H1 (cell line): ENCODE results near the gene RETSAT. TPM values are rescaled to one million over a fixed set of nuclear protein-coding genes. Genes with fewer than 3 reads are reported as not detected.

ENCODE experiments used
- CBX5 ChIP-seq: fragments of 300-800, 300-1000 bp; sonication (generic); IDR thresholded peaks from 2 replicates; pipeline ENCODE4 v1.7.1; 2016; ENCODE audit warnings: antibody characterized with exemption, low read length, low read depth
- CHD1 ChIP-seq: IDR thresholded peaks from 2 replicates; pipeline ENCODE4 v1.6.1; 2012; ENCODE audit warnings: low read depth, low read length, improper control_type of control experiment
- CHD2 ChIP-seq: IDR thresholded peaks from 2 replicates; pipeline ENCODE4 v1.6.1; 2012; ENCODE audit warnings: low read length, improper control_type of control experiment
- EP300 ChIP-seq, 2 experiments: IDR thresholded peaks; 1 replicate in 1 of 2; 2 replicates in 1 of 2; pipeline ENCODE4 v1.6.1; 2011 to 2012; ENCODE audit warnings: low read depth in 2 of 2, low read length in 2 of 2, mild to moderate bottlenecking in 2 of 2, borderline replicate concordance in 1 of 2, inconsistent platforms in 1 of 2, moderate library complexity in 1 of 2
- FOSL1 ChIP-seq: IDR thresholded peaks from 2 replicates; pipeline ENCODE4 v1.6.1; 2011; ENCODE audit warnings: mild to moderate bottlenecking, low read depth, low read length, moderate library complexity; ENCODE audit not compliant: insufficient read depth
- GTF2F1 ChIP-seq: IDR thresholded peaks from 2 replicates; pipeline ENCODE4 v1.6.1; 2012; ENCODE audit warnings: low read depth, low read length, improper control_type of control experiment, borderline replicate concordance
- JUND ChIP-seq: IDR thresholded peaks from 2 replicates; pipeline ENCODE4 v1.6.1; 2011; ENCODE audit warnings: mild to moderate bottlenecking, improper control_type of control experiment, low read length
- NRF1 ChIP-seq: IDR thresholded peaks from 2 replicates; pipeline ENCODE4 v1.6.1; 2011; ENCODE audit warnings: mild to moderate bottlenecking, low read depth, low read length, improper control_type of control experiment
- POLR2A ChIP-seq, 2 experiments: IDR thresholded peaks; 1 replicate in 1 of 2; 2 replicates in 1 of 2; pipeline ENCODE4 v1.6.1; 2011; ENCODE audit warnings: low read depth in 2 of 2, low read length in 2 of 2, mild to moderate bottlenecking in 2 of 2; ENCODE audit errors: control extremely low read depth in 1 of 2
- RAD21 ChIP-seq, 2 experiments: IDR thresholded peaks in 1 of 2; conservative IDR thresholded peaks in 1 of 2; 2 replicates each; pipeline ENCODE4 v1.6.1; 2011; ENCODE audit warnings: low read depth in 2 of 2, low read length in 2 of 2, improper control_type of control experiment in 1 of 2, inconsistent platforms in 1 of 2, mild to moderate bottlenecking in 1 of 2, moderate library complexity in 1 of 2
- RBBP5 ChIP-seq: IDR thresholded peaks from 2 replicates; pipeline ENCODE4 v1.7.1; 2012; ENCODE audit warnings: low read depth, mild to moderate bottlenecking, inconsistent platforms, low read length, moderate library complexity, borderline replicate concordance
- RXRA ChIP-seq: IDR thresholded peaks from 2 replicates; pipeline ENCODE4 v1.6.1; 2011; ENCODE audit warnings: low read depth, mild to moderate bottlenecking, low read length, moderate library complexity; ENCODE audit not compliant: insufficient read depth
- SIN3A ChIP-seq, 2 experiments: IDR thresholded peaks in 1 of 2; conservative IDR thresholded peaks in 1 of 2; 2 replicates each; pipeline ENCODE4 v1.6.1; 2011 to 2012; ENCODE audit warnings: low read length in 2 of 2, improper control_type of control experiment in 1 of 2, low read depth in 1 of 2, mild to moderate bottlenecking in 1 of 2
- SIRT6 ChIP-seq: IDR thresholded peaks from one replicate; pipeline ENCODE4 v1.7.1; 2012; ENCODE audit warnings: low read length, inconsistent platforms
- SP2 ChIP-seq: IDR thresholded peaks from 2 replicates; pipeline ENCODE4 v1.6.1; 2012; ENCODE audit warnings: mild to moderate bottlenecking, low read length, inconsistent platforms
- SP4 ChIP-seq: IDR thresholded peaks from 2 replicates; pipeline ENCODE4 v1.6.1; 2012; ENCODE audit warnings: low read length, inconsistent platforms
- TCF12 ChIP-seq: IDR thresholded peaks from 2 replicates; pipeline ENCODE4 v1.6.1; 2011; ENCODE audit warnings: low read depth, mild to moderate bottlenecking, low read length
- polyA plus RNA-seq, 7 experiments: library from polyadenylated mRNA; depleted of rRNA in 3 of 7; stranded (reverse) in 5 of 7; unstranded in 2 of 7; fragments of >200 nt in 5 of 7; fragments of 200-250 nt in 2 of 7; gene quantifications; 1 replicate in 5 of 7; 2 replicates in 1 of 7; 4 replicates in 1 of 7; pipeline versions ENCODE4 v1.2.1 to v1.2.3, GENCODE V29; 2011 to 2013; ENCODE audit warnings: missing spikeins in 2 of 7, mixed read lengths in 2 of 7
- total RNA-seq: library from RNA; stranded (reverse); fragmentation: NEBNext Ultra II Directional; extraction: Animal tissue kit (Norgen Biotek cat#: 25700); gene quantifications from 2 replicates; pipeline ENCODE4 v1.2.1, GENCODE V29; 2021
- TF ChIP-seq, protein P1 (sequence below): IDR thresholded peaks from 2 replicates; pipeline ENCODE4 v1.6.1; 2012; ENCODE audit warnings: low read length, inconsistent platforms

RETSAT gene
- total and polyA plus RNA-seq, 2 of the 8 experiments (the other 6 are each of a cell fraction or from before 2014, with no cell fraction given) = 15.8 to 16.7 TPM

DNA sequence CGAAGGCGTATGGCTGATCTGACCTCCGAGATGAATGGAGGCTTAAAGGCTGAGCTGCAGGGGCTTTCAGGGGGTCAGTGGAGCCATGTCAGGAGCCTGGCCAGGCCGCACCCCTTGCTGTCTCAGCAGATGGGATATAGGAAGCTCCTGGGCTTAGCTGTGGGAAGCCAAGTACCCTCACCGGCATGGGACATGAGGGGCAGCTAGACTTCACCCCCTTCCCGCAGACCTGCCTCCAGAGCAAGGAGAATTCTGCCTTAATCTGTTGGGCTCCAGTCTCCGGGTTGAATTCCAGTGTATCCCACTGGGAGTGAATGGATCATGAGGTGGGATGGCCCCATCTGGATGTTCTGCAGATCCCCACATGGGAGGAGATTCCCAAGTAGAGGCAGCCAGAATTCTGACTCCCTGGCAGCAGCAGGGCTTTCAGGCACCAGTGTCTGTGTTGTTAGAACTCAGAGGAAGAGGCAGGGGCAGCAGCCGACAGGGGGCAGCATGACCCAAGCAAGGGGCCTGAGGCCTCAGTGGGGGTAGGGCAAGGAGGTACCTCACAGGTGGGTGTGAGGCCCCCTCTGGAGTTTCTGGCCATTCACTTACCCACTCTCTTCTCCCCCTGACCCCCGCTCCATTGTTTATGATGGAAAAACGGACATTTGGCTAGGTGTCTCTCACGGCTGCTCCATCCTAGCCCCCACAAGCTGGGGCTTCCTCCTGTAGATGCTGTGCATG, 36.8 kb upstream of the RETSAT start (continued):
- TF ChIP-seq EP300 (IDR thresholded peaks at IDR 0.05; ENCODE audit: borderline replicate concordance in 1 of 2, low read depth in 2 of 2, low read length in 2 of 2) (no peak), POLR2A (IDR thresholded peaks at IDR 0.05; ENCODE audit: control extremely low read depth in 1 of 2, low read depth in 2 of 2, low read length in 2 of 2) (no peak), RBBP5 (no peak), JUND (peak; percentile 31; the same call in 1 of the 2 replicates), CHD1 (no peak), RAD21 (IDR thresholded peaks at IDR 0.05 in 1 of 2, conservative IDR thresholded peaks at IDR 0.05 in 1 of 2; ENCODE audit: low read depth in 2 of 2, low read length in 2 of 2) (peak; percentile 95 to 97), SP2 (no peak), NRF1 (no peak), RXRA (no peak), CHD2 (0 out of 2 replicates have a peak, but pooled peaks have one; percentile 45), CBX5 (no peak), SIRT6 (no peak), TCF12 (peak; percentile 54; the same call in 1 of the 2 replicates), FOSL1 (no peak), SP4 (no peak), GTF2F1 (no peak), SIN3A (conservative IDR thresholded peaks at IDR 0.05 in 1 of 2, IDR thresholded peaks at IDR 0.05 in 1 of 2; ENCODE audit: low read depth in 1 of 2, low read length in 2 of 2) (no peak)
- TF ChIP-seq, protein P1, sequence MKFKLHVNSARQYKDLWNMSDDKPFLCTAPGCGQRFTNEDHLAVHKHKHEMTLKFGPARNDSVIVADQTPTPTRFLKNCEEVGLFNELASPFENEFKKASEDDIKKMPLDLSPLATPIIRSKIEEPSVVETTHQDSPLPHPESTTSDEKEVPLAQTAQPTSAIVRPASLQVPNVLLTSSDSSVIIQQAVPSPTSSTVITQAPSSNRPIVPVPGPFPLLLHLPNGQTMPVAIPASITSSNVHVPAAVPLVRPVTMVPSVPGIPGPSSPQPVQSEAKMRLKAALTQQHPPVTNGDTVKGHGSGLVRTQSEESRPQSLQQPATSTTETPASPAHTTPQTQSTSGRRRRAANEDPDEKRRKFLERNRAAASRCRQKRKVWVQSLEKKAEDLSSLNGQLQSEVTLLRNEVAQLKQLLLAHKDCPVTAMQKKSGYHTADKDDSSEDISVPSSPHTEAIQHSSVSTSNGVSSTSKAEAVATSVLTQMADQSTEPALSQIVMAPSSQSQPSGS = no peak
